ENCODE data around the gene SLX9. TPM values are rescaled to one million over a fixed set of nuclear protein-coding genes. Genes with fewer than 3 reads are reported as not detected.
"Not testable (repeated sequence)": the region's sequence is repeated elsewhere in the genome, so short reads cannot be mapped to it uniquely, and the experiment has no call there.

Gene SLX9
- total RNA-seq, 1 donor from 2014 or later, result 8.3 TPM

DNA sequence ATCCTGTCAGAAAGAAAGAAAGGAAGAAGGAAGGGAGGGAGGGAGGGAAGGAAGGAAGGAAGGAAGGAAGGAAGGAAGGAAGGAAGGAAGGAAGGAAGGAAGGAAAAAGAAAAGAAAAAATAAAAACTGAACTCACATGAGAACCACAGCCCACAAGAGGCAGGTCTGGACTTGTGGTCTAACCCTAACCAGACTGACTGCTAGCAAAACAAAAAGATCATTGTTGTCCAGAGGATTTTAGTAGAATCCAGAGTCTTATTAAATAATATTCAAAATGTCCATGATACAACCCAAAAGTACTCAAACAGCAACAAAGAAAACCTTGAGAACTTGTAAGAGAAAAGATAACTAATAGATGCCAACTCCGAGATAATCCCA is 14.5 kb upstream of the SLX9 start:
- H3K27me3 ChIP-seq, result no peaks in the 10 kb centered on the region
- TF ChIP-seq, protein P1, sequence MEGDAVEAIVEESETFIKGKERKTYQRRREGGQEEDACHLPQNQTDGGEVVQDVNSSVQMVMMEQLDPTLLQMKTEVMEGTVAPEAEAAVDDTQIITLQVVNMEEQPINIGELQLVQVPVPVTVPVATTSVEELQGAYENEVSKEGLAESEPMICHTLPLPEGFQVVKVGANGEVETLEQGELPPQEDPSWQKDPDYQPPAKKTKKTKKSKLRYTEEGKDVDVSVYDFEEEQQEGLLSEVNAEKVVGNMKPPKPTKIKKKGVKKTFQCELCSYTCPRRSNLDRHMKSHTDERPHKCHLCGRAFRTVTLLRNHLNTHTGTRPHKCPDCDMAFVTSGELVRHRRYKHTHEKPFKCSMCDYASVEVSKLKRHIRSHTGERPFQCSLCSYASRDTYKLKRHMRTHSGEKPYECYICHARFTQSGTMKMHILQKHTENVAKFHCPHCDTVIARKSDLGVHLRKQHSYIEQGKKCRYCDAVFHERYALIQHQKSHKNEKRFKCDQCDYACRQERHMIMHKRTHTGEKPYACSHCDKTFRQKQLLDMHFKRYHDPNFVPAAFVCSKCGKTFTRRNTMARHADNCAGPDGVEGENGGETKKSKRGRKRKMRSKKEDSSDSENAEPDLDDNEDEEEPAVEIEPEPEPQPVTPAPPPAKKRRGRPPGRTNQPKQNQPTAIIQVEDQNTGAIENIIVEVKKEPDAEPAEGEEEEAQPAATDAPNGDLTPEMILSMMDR (IDR thresholded peaks at IDR 0.05), result no peak
- TF ChIP-seq POLR2AphosphoS5 (IDR thresholded peaks at IDR 0.05; ENCODE audit: insufficient read depth in 1 of 2, low read depth in 1 of 2) (no peak), POLR2A (IDR thresholded peaks at IDR 0.05) (no peak)

DNA sequence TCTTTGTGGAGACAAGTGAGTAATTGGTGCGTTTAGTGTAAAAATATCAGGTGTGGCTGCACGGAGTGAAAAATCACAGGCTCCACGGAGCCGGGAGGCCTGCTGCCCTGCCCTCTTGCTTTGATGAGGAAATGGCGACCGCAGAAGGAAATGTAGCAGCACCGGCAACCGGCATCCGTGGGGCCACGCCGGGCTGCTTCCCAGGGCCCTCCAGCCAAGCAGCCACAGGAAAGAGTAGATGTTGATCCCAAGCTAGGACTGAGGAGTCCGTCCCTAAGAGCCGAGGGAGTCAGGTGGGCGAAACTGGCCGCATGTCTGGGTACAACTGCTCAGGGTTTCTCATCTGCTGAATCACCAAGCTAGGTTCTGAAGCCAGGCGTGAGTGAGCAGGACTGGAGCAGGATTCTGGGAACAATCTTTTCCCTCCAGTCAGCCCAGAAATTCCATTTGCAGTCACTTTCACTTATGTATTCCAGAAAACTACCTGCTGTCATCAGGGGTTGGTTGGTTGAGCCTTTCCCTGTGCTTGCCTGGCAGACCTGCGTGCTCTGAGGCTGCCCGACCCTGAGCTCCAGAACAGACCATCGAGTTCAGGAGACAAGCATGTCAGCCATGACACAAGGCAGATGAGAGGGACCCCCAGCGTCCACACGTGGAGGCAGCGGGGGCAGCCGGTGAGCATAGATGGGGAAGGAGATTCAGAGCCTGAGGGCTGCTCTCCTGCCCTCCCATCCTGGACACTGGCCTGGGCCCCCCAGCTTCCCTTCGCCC is 13.3 kb upstream of the SLX9 start:
- Histone ChIP-seq H3K36me3 (no peaks in the 10 kb centered on the region), H3K27ac (no peak overlapping the region), H3K27me3 (no peaks in the 10 kb centered on the region), H3K9me3 (no peaks in the 10 kb centered on the region), H3K4me3 (no peak overlapping the region), H3K4me1 (peaks cover 15% of the 10 kb centered on the region)
- intact Hi-C loops (cut with DNase I), result no loop called here
- TF ChIP-seq, protein P1 (IDR thresholded peaks at IDR 0.05), result no peak
- TF ChIP-seq POLR2AphosphoS5 (IDR thresholded peaks at IDR 0.05; ENCODE audit: insufficient read depth in 1 of 2, low read depth in 1 of 2) (no peak), POLR2A (IDR thresholded peaks at IDR 0.05) (no peak)
- DNase-seq (ENCODE audit: extremely low spot score in 2 of 2), result no peak

More for the DNA sequence above, 14.5 kb upstream of the SLX9 start:
- peaks cover 9% of the 10 kb centered on the region for H3K4me1 ChIP-seq
- no peak for DNase-seq (ENCODE audit: extremely low spot score in 2 of 2)
- H3K9me3 ChIP-seq, result no peaks in the 10 kb centered on the region
- no peaks in the 10 kb centered on the region for H3K36me3 ChIP-seq
- H3K4me3 ChIP-seq, result no peak overlapping the region
- intact Hi-C loops (cut with DNase I), result no loop called here
- no peak overlapping the region for H3K27ac ChIP-seq

DNA sequence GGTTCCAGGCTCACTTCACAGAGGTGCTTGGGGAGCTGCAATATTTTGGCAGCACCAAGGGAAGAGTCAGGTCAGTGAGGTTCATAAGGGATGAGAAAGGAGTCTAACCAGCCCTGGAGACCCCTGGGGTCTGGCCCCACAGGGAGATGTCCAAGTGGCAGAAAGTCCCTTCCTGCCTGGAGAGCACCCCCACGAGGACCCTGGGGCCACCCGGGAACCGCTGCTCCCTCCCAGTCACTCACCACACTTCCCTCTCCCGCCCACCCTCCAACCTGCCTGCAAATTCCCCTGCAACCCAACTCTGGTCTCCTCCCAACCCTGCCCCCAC is 12.6 kb upstream of the SLX9 start:
- intact Hi-C loops (cut with DNase I), result no loop called here
- Histone ChIP-seq H3K27ac (no peak overlapping the region), H3K9me3 (no peaks in the 10 kb centered on the region), H3K4me1 (peaks cover 22% of the 10 kb centered on the region), H3K4me3 (no peak overlapping the region), H3K27me3 (peaks cover 2% of the 10 kb centered on the region), H3K36me3 (no peaks in the 10 kb centered on the region)
- TF ChIP-seq POLR2A (IDR thresholded peaks at IDR 0.05) (no peak), POLR2AphosphoS5 (IDR thresholded peaks at IDR 0.05; ENCODE audit: insufficient read depth in 1 of 2, low read depth in 1 of 2) (no peak)
- TF ChIP-seq, protein P1 (IDR thresholded peaks at IDR 0.05), result no peak
- no peak for DNase-seq (ENCODE audit: extremely low spot score in 2 of 2)

DNA sequence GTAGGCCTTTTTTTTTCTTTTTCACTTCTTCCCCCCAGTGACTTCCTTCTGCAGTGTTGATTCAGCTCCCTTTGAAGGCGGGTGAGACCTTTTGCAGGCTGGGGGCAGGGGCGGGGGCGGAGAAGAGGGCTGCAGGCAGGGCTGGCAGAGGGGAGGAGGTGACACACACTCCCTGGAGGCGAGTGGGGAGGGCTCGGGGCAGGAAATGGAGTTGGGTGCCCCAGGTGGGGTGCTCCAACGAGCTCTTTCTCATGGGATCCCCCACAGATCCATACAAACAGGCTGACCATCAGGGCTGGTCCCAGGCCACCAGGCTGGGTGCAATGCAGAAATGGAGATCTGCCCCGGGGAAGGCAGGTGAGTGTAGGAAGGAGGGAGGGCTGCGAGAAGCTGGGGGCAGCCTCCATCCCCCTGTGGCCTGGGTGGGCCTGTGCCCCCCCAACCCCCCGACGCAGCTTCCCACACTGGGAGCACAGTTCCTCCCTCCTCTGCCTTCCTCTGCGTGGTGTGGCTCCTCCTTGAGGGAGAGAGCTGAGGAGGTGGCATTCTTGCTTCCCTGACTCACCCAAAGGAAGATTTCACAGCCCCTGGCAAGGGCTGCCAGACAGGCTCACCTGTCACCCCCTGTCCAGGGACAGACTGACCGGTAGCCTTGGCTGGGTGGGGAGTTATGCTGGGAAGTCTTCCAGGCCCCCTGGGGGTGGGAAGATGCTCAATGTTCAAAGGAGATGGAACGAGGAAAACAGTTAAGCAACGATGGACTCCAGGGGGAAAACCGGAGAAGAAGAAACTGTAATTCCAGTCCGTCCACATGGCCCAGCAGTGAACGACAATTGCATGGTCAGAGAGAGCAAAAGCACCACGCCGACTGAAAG is 12.0 kb upstream of the SLX9 start:
- intact Hi-C loops (cut with DNase I), result no loop called here
- DNase-seq (ENCODE audit: extremely low spot score in 2 of 2), result no peak
- Histone ChIP-seq H3K4me1 (peaks cover 28% of the 10 kb centered on the region), H3K27ac (no peak overlapping the region), H3K36me3 (no peaks in the 10 kb centered on the region), H3K4me3 (no peak overlapping the region), H3K9me3 (no peaks in the 10 kb centered on the region), H3K27me3 (peaks cover 5% of the 10 kb centered on the region)
- TF ChIP-seq POLR2A (IDR thresholded peaks at IDR 0.05) (no peak), POLR2AphosphoS5 (IDR thresholded peaks at IDR 0.05; ENCODE audit: insufficient read depth in 1 of 2, low read depth in 1 of 2) (no peak)
- TF ChIP-seq, protein P1 (IDR thresholded peaks at IDR 0.05), result no peak

DNA sequence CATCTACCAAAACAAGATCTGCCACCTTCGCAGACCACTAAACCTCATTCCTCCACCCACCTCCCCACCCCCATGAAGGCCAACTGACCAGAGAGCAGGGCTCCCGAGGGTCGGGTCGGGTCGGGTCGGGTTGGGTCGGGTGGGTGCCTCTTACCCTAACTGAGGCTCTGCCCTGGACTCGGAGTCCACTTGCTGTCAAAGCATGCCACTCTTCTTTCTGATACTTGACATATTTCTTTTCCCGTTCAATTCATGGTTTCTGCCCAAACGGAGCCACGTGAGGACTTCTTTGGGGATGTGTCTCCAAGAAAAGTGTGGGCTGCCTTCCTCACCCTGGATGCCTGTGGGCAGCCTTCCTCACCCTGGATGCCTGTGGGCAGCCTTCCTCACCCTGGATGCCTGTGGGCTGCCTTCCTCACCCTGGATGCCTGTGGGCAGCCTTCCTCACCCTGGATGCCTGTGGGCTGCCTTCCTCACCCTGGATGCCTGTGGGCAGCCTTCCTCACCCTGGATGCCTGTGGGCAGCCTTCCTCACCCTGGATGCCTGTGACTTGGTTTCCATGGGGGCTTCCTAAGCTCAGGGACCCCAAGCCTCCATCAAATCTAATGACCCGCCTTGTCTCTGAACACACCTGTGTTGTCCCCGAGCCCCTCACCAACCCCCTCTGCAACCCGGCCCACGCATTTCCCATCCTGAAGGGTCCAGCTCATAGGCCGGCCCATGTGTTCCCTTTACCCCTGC is 11.2 kb upstream of the SLX9 start:
- intact Hi-C loops (cut with DNase I); H3K36me3 ChIP-seq; H3K27ac ChIP-seq; DNase-seq (ENCODE audit: extremely low spot score in 2 of 2); H3K9me3 ChIP-seq; H3K4me3 ChIP-seq: not testable (repeated sequence)
- Histone ChIP-seq H3K4me1 (peaks cover 34% of the 10 kb centered on the region), H3K27me3 (peaks cover 14% of the 10 kb centered on the region)
